Neural cell (in vitro differentiated cells): ENCODE measurements around the gene ATP13A3. TPM values are rescaled to one million over a fixed set of nuclear protein-coding genes. Genes with fewer than 3 reads are reported as not detected.

ENCODE experiments used
- H2AFZ ChIP-seq: fragments of 200-600, 300-800 bp; sonication (generic), shearing (Covaris generic); 2 replicates; pipeline ENCODE4 v1.6.0; 2014; ENCODE audit warnings: low read depth, mild to moderate bottlenecking, antibody characterized with exemption, low read length, moderate library complexity
- H3F3A ChIP-seq: fragments of 200-600 bp; shearing (Covaris generic); 2 replicates; pipeline ENCODE4 v1.6.1; 2016; ENCODE audit warnings: mild to moderate bottlenecking, moderate library complexity, mixed read lengths, antibody characterized with exemption, low read length; ENCODE audit not compliant: insufficient read depth, poor library complexity, severe bottlenecking
- H3K27ac ChIP-seq: fragments of 200-600, 300-800 bp; sonication (generic), shearing (Covaris generic); 2 replicates; pipeline ENCODE4 v1.5.1; 2014; ENCODE audit warnings: mild to moderate bottlenecking, low read length, moderate library complexity
- H3K27me3 ChIP-seq: fragments of 300-800, 200-600 bp; sonication (generic), shearing (Covaris generic); 2 replicates; pipeline ENCODE4 v1.6.0; 2014; ENCODE audit warnings: mild to moderate bottlenecking, low read depth, low read length, moderate library complexity; ENCODE audit not compliant: insufficient read depth
- H3K36me3 ChIP-seq: fragments of 300-800, 200-600 bp; sonication (generic), shearing (Covaris generic); 2 replicates; pipeline ENCODE4 v1.5.1; 2014; ENCODE audit warnings: mild to moderate bottlenecking, antibody characterized with exemption, low read length, moderate library complexity; ENCODE audit not compliant: insufficient read depth
- H3K4me2 ChIP-seq: fragments of 300-800, 200-600 bp; sonication (generic), shearing (Covaris generic); 2 replicates; pipeline ENCODE4 v1.6.0; 2014; ENCODE audit warnings: mild to moderate bottlenecking, low read length
- H3K4me3 ChIP-seq: fragments of 300-800, 200-600 bp; sonication (generic), shearing (Covaris generic); 2 replicates; pipeline ENCODE4 v1.5.1; 2014; ENCODE audit warnings: mild to moderate bottlenecking, low read length, moderate library complexity
- H3K79me2 ChIP-seq: fragments of 200-600 bp; shearing (Covaris generic); replicated peaks from 2 replicates; pipeline ENCODE4 v1.6.0; 2014; ENCODE audit warnings: mild to moderate bottlenecking, low read length, moderate library complexity; ENCODE audit not compliant: insufficient read depth
- H3K9ac ChIP-seq: fragments of 300-800, 200-600 bp; sonication (generic), shearing (Covaris generic); 2 replicates; pipeline ENCODE4 v1.6.1; 2016; ENCODE audit warnings: mild to moderate bottlenecking, low read length, mixed read lengths
- H3K9me2 ChIP-seq: fragments of 200-600 bp; shearing (Covaris generic); 2 replicates; pipeline ENCODE4 v1.6.1; 2016; ENCODE audit warnings: mild to moderate bottlenecking, low read length, mixed read lengths; ENCODE audit not compliant: insufficient read depth
- H3K9me3 ChIP-seq: fragments of 200-600, 300-800 bp; sonication (generic), shearing (Covaris generic); 2 replicates; pipeline ENCODE4 v1.6.1; 2016; ENCODE audit warnings: mild to moderate bottlenecking, mixed run types, low read length, moderate library complexity, mixed read lengths
- H4K20me1 ChIP-seq: fragments of 200-600 bp; shearing (Covaris generic); 2 replicates; pipeline ENCODE4 v1.6.1; 2016; ENCODE audit warnings: mild to moderate bottlenecking, mixed run types; ENCODE audit not compliant: insufficient read depth
- CTCF ChIP-seq: fragments of 450-650 bp; IDR thresholded peaks from 2 replicates; pipeline ENCODE4 v1.5.1; 2014; ENCODE audit warnings: antibody characterized with exemption, mild to moderate bottlenecking, moderate library complexity; ENCODE audit not compliant: poor library complexity, severe bottlenecking
- EP300 ChIP-seq: fragments of 450-650 bp; conservative IDR thresholded peaks from 2 replicates; pipeline ENCODE4 v1.6.1; 2014; ENCODE audit warnings: antibody characterized with exemption, mild to moderate bottlenecking, moderate library complexity; ENCODE audit not compliant: poor library complexity, severe bottlenecking
- EZH2 ChIP-seq: fragments of 200-600, 300-800 bp; shearing (Covaris generic), sonication (generic); IDR thresholded peaks from 2 replicates; pipeline ENCODE4 v1.6.1; 2014; ENCODE audit warnings: antibody characterized with exemption, low read length, borderline replicate concordance, mild to moderate bottlenecking; ENCODE audit not compliant: insufficient read depth, poor library complexity, severe bottlenecking
- MXI1 ChIP-seq: fragments of 450-650 bp; conservative IDR thresholded peaks from 2 replicates; pipeline ENCODE4 v1.6.1; 2014; ENCODE audit warnings: antibody characterized with exemption, mild to moderate bottlenecking; ENCODE audit not compliant: poor library complexity, severe bottlenecking
- POLR2AphosphoS5 ChIP-seq: IDR thresholded peaks from 2 replicates; pipeline ENCODE4 v1.6.1; 2012
- RAD21 ChIP-seq: fragments of 450-650 bp; conservative IDR thresholded peaks from 2 replicates; pipeline ENCODE4 v1.6.1; 2014; ENCODE audit warnings: antibody characterized with exemption, mild to moderate bottlenecking, moderate library complexity
- REST ChIP-seq: IDR thresholded peaks from 2 replicates; pipeline ENCODE4 v1.6.1; 2012; ENCODE audit warnings: borderline replicate concordance
- SMC3 ChIP-seq: fragments of 450-650 bp; conservative IDR thresholded peaks from 2 replicates; pipeline ENCODE4 v1.6.1; 2014; ENCODE audit warnings: antibody characterized with exemption, mild to moderate bottlenecking, moderate library complexity; ENCODE audit not compliant: poor library complexity
- TAF1 ChIP-seq: IDR thresholded peaks from 2 replicates; pipeline ENCODE4 v1.6.1; 2012; ENCODE audit warnings: low read depth
- polyA plus RNA-seq: library from polyadenylated mRNA; depleted of rRNA; stranded (reverse); fragments of >200 nt; gene quantifications from 2 replicates; pipeline ENCODE4 v1.2.3, GENCODE V29; 2014

The ATP13A3 gene
- polyA plus RNA-seq, 1 donor from 2014 or later = 64.7 TPM

- Histone ChIP-seq H3K9ac (no peak overlapping the region), H3F3A (no peaks in the 10 kb centered on the region), H3K79me2 (no peaks in the 10 kb centered on the region), H3K4me2 (no peak overlapping the region), H3K9me3 (no peaks in the 10 kb centered on the region), H2AFZ (no peak overlapping the region), H3K27me3 (no peaks in the 10 kb centered on the region), H4K20me1 (no peaks in the 10 kb centered on the region), H3K36me3 (no peaks in the 10 kb centered on the region), H3K27ac (no peak overlapping the region), H3K9me2 (no peaks in the 10 kb centered on the region), H3K4me3 (no peak overlapping the region)
- TF ChIP-seq RAD21 = no peak
- no peak for TF ChIP-seq TAF1
- no peak for TF ChIP-seq SMC3
- TF ChIP-seq CTCF = no peak
- TF ChIP-seq REST = no peak
These were observed 113.8 kb downstream of the ATP13A3 start for GRCh38 chr3:194373028-194373427.

GRCh38 chr3:194370753-194371152, 116.0 kb downstream of the ATP13A3 start:
- Histone ChIP-seq H3K9me3 (no peaks in the 10 kb centered on the region), H3K27ac (no peak overlapping the region), H3K27me3 (no peaks in the 10 kb centered on the region), H3K9me2 (no peaks in the 10 kb centered on the region), H3K4me3 (no peak overlapping the region), H3K9ac (no peak overlapping the region), H2AFZ (no peak overlapping the region), H3K79me2 (no peaks in the 10 kb centered on the region), H3K36me3 (no peaks in the 10 kb centered on the region), H4K20me1 (no peaks in the 10 kb centered on the region), H3F3A (no peaks in the 10 kb centered on the region), H3K4me2 (no peak overlapping the region)
- TF ChIP-seq EP300 (no peak), SMC3 (no peak), POLR2AphosphoS5 (no peak), REST (no peak), CTCF (no peak), TAF1 (no peak), RAD21 (no peak), MXI1 (no peak), EZH2 (no peak)
